Activated CD8-positive, alpha-beta T cell treated with anti-CD3 and anti-CD28 coated beads for 36 hours (primary cell): ENCODE measurements around the gene TRAPPC13. TPM values are rescaled to one million over a fixed set of nuclear protein-coding genes. Genes with fewer than 3 reads are reported as not detected.
"Not testable (repeated sequence)": the region's sequence is repeated elsewhere in the genome, so short reads cannot be mapped to it uniquely, and the experiment has no call there.

ENCODE experiments used
- ATAC-seq: fragments of 200-7000 bp; cut with Tn5 transposase; one replicate; pipeline ENCODE4 v1.10.0; 2021; ENCODE audit warnings: mild to moderate bottlenecking, moderate library complexity
- CTCF ChIA-PET: fragments of 350-600 bp; sonication (Branson Sonifier 250); formaldehyde crosslinking; loops from one replicate; lab custom pipeline; 2021; ENCODE audit warnings: antibody characterized with exemption; lab: Charles Lee
- POLR2A ChIA-PET: fragments of 350-600 bp; sonication (Branson Sonifier 250); formaldehyde crosslinking; loops from one replicate; lab custom pipeline; 2021; ENCODE audit warnings: antibody characterized with exemption; lab: Charles Lee
- DNase-seq: peaks from one replicate; pipeline ENCODE4 v3.0.0-alpha.2; 2020
- H3K27ac Mint-ChIP-seq: one replicate; pipeline ENCODE4 v1.8.0; 2021; ENCODE audit warnings: mild to moderate bottlenecking, mixed read lengths
- H3K27me3 Mint-ChIP-seq: one replicate; pipeline ENCODE4 v1.8.0; 2021; ENCODE audit warnings: mixed read lengths
- H3K36me3 Mint-ChIP-seq: one replicate; pipeline ENCODE4 v1.8.0; 2021; ENCODE audit warnings: low read depth, mixed read lengths
- H3K4me1 Mint-ChIP-seq: one replicate; pipeline ENCODE4 v1.8.0; 2021; ENCODE audit warnings: low read depth, mixed read lengths
- H3K4me3 Mint-ChIP-seq: one replicate; pipeline ENCODE4 v1.8.0; 2021; ENCODE audit warnings: mild to moderate bottlenecking, moderate library complexity, mixed read lengths
- H3K9me3 Mint-ChIP-seq: one replicate; pipeline ENCODE4 v1.8.0; 2021; ENCODE audit warnings: mixed read lengths
- CTCF ChIP-seq: fragments of 200-600 bp; IDR thresholded peaks from one replicate; pipeline ENCODE4 v1.8.0; 2022; ENCODE audit warnings: antibody characterized with exemption, mild to moderate bottlenecking
- intact Hi-C: fragments of 100-400 bp; cut with micrococcal nuclease; formaldehyde crosslinking; loops from one replicate; pipeline ENCODE4 v1.10.0; 2022
- total RNA-seq, 2 experiments: library from RNA; stranded (reverse); gene quantifications; one replicate each; pipeline ENCODE4 v1.2.3, GENCODE V29; 2021

Gene TRAPPC13
- total RNA-seq: 10 to 100 TPM; 18.0 to 22.1 TPM

GRCh38 chr5:65624571-65625555 is at the start of gene TRAPPC13, which contains the start of gene SHLD3:
Gene TRAPPC13 (plus strand): TSS chr5:65625027. CDS start chr5:65625061, 34 bp downstream.
Gene SHLD3 (plus strand): TSS chr5:65625027. CDS start chr5:65629588, 4,561 bp downstream.
- peak within 1 kb of the TSS; percentile 100 for H3K4me3 Mint-ChIP-seq
- intact Hi-C loops: loop anchor here (5.0 to 10.0 kb wide), 2 partner anchors 63 to 520 kb away; partner anchors contain the start of genes CENPK, PPWD1 and SREK1
- no peaks in the 10 kb centered on the region for H3K27me3 Mint-ChIP-seq
- DNase-seq (peak; percentile 88), ATAC-seq (peak; percentile 80)
- TF ChIP-seq CTCF: peak; percentile 18
- H3K36me3 Mint-ChIP-seq: peaks cover 8% of the 10 kb centered on the region
- CTCF ChIA-PET: interaction anchor here (0.6 to 0.9 kb wide), 2 partner anchors 15 to 62 kb away, joined by 3 read pairs; partner anchors contain the start of genes CENPK and PPWD1
- peaks cover 41% of the 10 kb centered on the region for H3K4me1 Mint-ChIP-seq
- POLR2A ChIA-PET: interaction anchor here (0.8 to 3.3 kb wide), 5 partner anchors 13 to 96 kb away, joined by 4 to 22 read pairs (median 6); partner anchors contain the start of genes CENPK and PPWD1
- H3K9me3 Mint-ChIP-seq: no peaks in the 10 kb centered on the region
- H3K27ac Mint-ChIP-seq: peak within 1 kb of the TSS; percentile 99

GRCh38 chr5:65577141-65577540 is 47.7 kb upstream of the TRAPPC13 start:
- CTCF ChIA-PET: no interaction called here
- DNase-seq (no peak), ATAC-seq (no peak)
- Mint-ChIP-seq H3K36me3 (peaks cover 42% of the 10 kb centered on the region), H3K4me3 (no peak overlapping the region), H3K4me1 (peaks cover 25% of the 10 kb centered on the region), H3K27ac (peak overlapping the region; percentile 14), H3K9me3 (no peaks in the 10 kb centered on the region), H3K27me3 (no peaks in the 10 kb centered on the region)
- TF ChIP-seq CTCF: no peak
- POLR2A ChIA-PET: interaction anchor here (1.1 kb wide), 1 partner anchor 14 kb away, joined by 3 read pairs; the partner anchor contains the start of genes CENPK and PPWD1
- intact Hi-C loops: no loop called here

- H3K4me1 Mint-ChIP-seq: no peaks in the 10 kb centered on the region
- TF ChIP-seq CTCF: no peak
- no peak overlapping the region for H3K4me3 Mint-ChIP-seq
- no peaks in the 10 kb centered on the region for H3K9me3 Mint-ChIP-seq
- no peaks in the 10 kb centered on the region for H3K27me3 Mint-ChIP-seq
- intact Hi-C loops: no loop called here
- ChIA-PET POLR2A (interaction anchor here (1.1 kb wide), 1 partner anchor 35 kb away, joined by 3 read pairs; no protein-coding TSS in a partner anchor), CTCF (interaction anchor here (1.0 kb wide), 1 partner anchor 19 kb away, joined by 3 read pairs; no protein-coding TSS in a partner anchor)
- no peak for DNase-seq
- H3K27ac Mint-ChIP-seq: no peak overlapping the region
- peaks cover 22% of the 10 kb centered on the region for H3K36me3 Mint-ChIP-seq
- ATAC-seq: no peak
These were observed 36.1 kb upstream of the TRAPPC13 start for GRCh38 chr5:65588694-65589093.

GRCh38 chr5:65601761-65602160 is 23.1 kb upstream of the TRAPPC13 start:
- H3K27me3 Mint-ChIP-seq, intact Hi-C loops, H3K4me3 Mint-ChIP-seq, CTCF ChIA-PET, POLR2A ChIA-PET, DNase-seq, H3K27ac Mint-ChIP-seq, H3K4me1 Mint-ChIP-seq, ATAC-seq: not testable (repeated sequence)
- peaks cover 15% of the 10 kb centered on the region for H3K9me3 Mint-ChIP-seq
- H3K36me3 Mint-ChIP-seq: peaks cover 49% of the 10 kb centered on the region

- intact Hi-C loops: no loop called here
- Mint-ChIP-seq H3K9me3 (no peaks in the 10 kb centered on the region), H3K27ac (no peak overlapping the region), H3K4me3 (no peak overlapping the region), H3K27me3 (no peaks in the 10 kb centered on the region), H3K36me3 (peaks cover 24% of the 10 kb centered on the region), H3K4me1 (no peaks in the 10 kb centered on the region)
- TF ChIP-seq CTCF: no peak
- ChIA-PET CTCF (no interaction called here), POLR2A (interaction anchor here (2.9 kb wide), 1 partner anchor 12 kb away, joined by 11 read pairs; the partner anchor contains the start of gene TRIM23)
- DNase-seq (no peak), ATAC-seq (no peak)
These were observed 13.3 kb upstream of the TRAPPC13 start for GRCh38 chr5:65611524-65611923.
